ENCODE results near the gene MYO1B. TPM values are rescaled to one million over a fixed set of nuclear protein-coding genes. Genes with fewer than 3 reads are reported as not detected.
A peak's percentile ranks its signal among the peaks of the same experiment; 100 is the strongest.

The MYO1B gene
- total RNA-seq, 1 donor from 2014 or later: 157 TPM

GRCh38 chr2:191241418-191241817 is 3.8 kb upstream of the MYO1B start:
- Mint-ChIP-seq H3K4me1 (ENCODE audit: low read depth) (peaks cover 3% of the 10 kb centered on the region), H3K4me3 (ENCODE audit: low read depth) (no peak overlapping the region), H3K36me3 (ENCODE audit: insufficient read depth) (peaks cover 9% of the 10 kb centered on the region), H3K9me3 (ENCODE audit: low read depth) (no peaks in the 10 kb centered on the region), H3K27me3 (no peaks in the 10 kb centered on the region), H3K27ac (peak overlapping the region; percentile 62)
- DNase-seq (ENCODE audit: low spot score, unreplicated experiment): no peak
- TF ChIP-seq, protein P1, sequence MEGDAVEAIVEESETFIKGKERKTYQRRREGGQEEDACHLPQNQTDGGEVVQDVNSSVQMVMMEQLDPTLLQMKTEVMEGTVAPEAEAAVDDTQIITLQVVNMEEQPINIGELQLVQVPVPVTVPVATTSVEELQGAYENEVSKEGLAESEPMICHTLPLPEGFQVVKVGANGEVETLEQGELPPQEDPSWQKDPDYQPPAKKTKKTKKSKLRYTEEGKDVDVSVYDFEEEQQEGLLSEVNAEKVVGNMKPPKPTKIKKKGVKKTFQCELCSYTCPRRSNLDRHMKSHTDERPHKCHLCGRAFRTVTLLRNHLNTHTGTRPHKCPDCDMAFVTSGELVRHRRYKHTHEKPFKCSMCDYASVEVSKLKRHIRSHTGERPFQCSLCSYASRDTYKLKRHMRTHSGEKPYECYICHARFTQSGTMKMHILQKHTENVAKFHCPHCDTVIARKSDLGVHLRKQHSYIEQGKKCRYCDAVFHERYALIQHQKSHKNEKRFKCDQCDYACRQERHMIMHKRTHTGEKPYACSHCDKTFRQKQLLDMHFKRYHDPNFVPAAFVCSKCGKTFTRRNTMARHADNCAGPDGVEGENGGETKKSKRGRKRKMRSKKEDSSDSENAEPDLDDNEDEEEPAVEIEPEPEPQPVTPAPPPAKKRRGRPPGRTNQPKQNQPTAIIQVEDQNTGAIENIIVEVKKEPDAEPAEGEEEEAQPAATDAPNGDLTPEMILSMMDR (IDR thresholded peaks at IDR 0.05; ENCODE audit: unreplicated experiment): no peak

DNA sequence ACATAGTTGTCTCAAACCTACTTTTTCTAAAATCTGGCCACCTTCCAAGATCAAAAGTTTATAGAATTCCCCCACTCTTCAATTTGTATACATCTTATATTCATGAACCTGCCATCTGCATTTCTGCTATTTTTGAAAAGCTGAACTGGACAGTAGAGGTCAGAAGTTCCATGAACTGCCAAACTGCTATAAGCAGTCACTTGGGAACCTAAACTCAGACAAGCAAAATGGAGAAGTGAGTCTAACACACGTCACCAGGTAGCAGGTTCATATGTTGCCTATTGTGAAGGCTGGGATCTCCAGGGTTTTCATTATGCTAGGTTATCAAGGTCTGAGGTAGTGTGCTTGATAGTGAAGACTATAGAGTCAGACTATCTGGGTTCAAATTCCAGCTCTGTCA is 2.0 kb upstream of the MYO1B start:
- peaks cover 9% of the 10 kb centered on the region for H3K36me3 Mint-ChIP-seq (ENCODE audit: insufficient read depth)

GRCh38 chr2:191244350-191244749 is 854 bp upstream of the MYO1B start:
- Mint-ChIP-seq H3K36me3 (ENCODE audit: insufficient read depth) (peaks cover 9% of the 10 kb centered on the region), H3K9me3 (ENCODE audit: low read depth) (no peaks in the 10 kb centered on the region), H3K4me1 (ENCODE audit: low read depth) (peaks cover 28% of the 10 kb centered on the region), H3K4me3 (ENCODE audit: low read depth) (peak overlapping the region; percentile 73), H3K27me3 (no peaks in the 10 kb centered on the region), H3K27ac (no peak overlapping the region)
- TF ChIP-seq, protein P1 (IDR thresholded peaks at IDR 0.05; ENCODE audit: unreplicated experiment): no peak
- no peak for DNase-seq (ENCODE audit: low spot score, unreplicated experiment)

More for the DNA sequence above, 2.0 kb upstream of the MYO1B start:
- peaks cover 20% of the 10 kb centered on the region for H3K4me1 Mint-ChIP-seq (ENCODE audit: low read depth)
- TF ChIP-seq, protein P1 (IDR thresholded peaks at IDR 0.05; ENCODE audit: unreplicated experiment): no peak
- no peaks in the 10 kb centered on the region for H3K27me3 Mint-ChIP-seq
- H3K9me3 Mint-ChIP-seq (ENCODE audit: low read depth): no peaks in the 10 kb centered on the region
- DNase-seq (ENCODE audit: low spot score, unreplicated experiment): no peak
- no peak overlapping the region for H3K27ac Mint-ChIP-seq
- no peak overlapping the region for H3K4me3 Mint-ChIP-seq (ENCODE audit: low read depth)

- Mint-ChIP-seq H3K27ac (peak overlapping the region; percentile 98), H3K4me3 (ENCODE audit: low read depth) (peak overlapping the region; percentile 94), H3K27me3 (no peaks in the 10 kb centered on the region), H3K9me3 (ENCODE audit: low read depth) (no peaks in the 10 kb centered on the region), H3K36me3 (ENCODE audit: insufficient read depth) (peaks cover 14% of the 10 kb centered on the region), H3K4me1 (ENCODE audit: low read depth) (peaks cover 45% of the 10 kb centered on the region)
- TF ChIP-seq, protein P1 (IDR thresholded peaks at IDR 0.05; ENCODE audit: unreplicated experiment): no peak
- peak; percentile 79 for DNase-seq (ENCODE audit: low spot score, unreplicated experiment)
Observed at GRCh38 chr2:191245869-191246531, 796 bp downstream of the MYO1B start.

DNA sequence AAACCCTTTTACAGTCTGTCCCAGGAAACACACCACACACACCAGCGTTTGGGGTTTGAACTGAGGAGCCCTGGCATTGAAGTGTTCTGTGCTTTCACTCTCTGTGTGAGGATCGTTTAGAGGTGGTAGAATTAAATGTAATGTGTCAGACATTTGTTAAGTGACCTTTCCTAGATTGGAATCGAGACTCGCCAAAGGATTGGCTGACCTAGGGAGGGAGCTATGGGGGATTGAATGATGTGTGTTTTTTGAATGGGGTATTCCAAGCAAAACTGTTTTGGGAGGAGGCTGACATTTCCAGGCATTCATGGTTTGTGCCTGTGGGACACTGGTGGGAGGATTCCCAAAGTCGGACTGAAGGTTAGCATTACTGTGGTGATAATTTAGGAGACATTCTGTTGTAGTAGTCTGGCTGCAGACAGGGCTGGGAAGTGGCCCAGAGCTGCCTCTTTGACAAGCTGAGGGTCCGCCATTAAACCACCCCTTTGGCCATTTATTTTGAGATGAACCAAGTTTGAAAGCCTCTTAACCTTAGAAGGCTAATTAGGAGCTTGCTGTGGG is 1.7 kb downstream of the MYO1B start:
- H3K27ac Mint-ChIP-seq: peak overlapping the region; percentile 98
- no peaks in the 10 kb centered on the region for H3K9me3 Mint-ChIP-seq (ENCODE audit: low read depth)
- H3K4me1 Mint-ChIP-seq (ENCODE audit: low read depth): peaks cover 50% of the 10 kb centered on the region
- no peak for DNase-seq (ENCODE audit: low spot score, unreplicated experiment)
- TF ChIP-seq, protein P1 (IDR thresholded peaks at IDR 0.05; ENCODE audit: unreplicated experiment): no peak
- H3K27me3 Mint-ChIP-seq: no peaks in the 10 kb centered on the region
- H3K4me3 Mint-ChIP-seq (ENCODE audit: low read depth): peak overlapping the region; percentile 94
- H3K36me3 Mint-ChIP-seq (ENCODE audit: insufficient read depth): peaks cover 14% of the 10 kb centered on the region

All from progenitor cell of endocrine pancreas (in vitro differentiated cells).